Measurements from ENCODE around the gene TMEM221. TPM values are rescaled to one million over a fixed set of nuclear protein-coding genes. Genes with fewer than 3 reads are reported as not detected.

TMEM221 gene
- total RNA-seq, 1 donor from 2014 or later, result not detected

DNA sequence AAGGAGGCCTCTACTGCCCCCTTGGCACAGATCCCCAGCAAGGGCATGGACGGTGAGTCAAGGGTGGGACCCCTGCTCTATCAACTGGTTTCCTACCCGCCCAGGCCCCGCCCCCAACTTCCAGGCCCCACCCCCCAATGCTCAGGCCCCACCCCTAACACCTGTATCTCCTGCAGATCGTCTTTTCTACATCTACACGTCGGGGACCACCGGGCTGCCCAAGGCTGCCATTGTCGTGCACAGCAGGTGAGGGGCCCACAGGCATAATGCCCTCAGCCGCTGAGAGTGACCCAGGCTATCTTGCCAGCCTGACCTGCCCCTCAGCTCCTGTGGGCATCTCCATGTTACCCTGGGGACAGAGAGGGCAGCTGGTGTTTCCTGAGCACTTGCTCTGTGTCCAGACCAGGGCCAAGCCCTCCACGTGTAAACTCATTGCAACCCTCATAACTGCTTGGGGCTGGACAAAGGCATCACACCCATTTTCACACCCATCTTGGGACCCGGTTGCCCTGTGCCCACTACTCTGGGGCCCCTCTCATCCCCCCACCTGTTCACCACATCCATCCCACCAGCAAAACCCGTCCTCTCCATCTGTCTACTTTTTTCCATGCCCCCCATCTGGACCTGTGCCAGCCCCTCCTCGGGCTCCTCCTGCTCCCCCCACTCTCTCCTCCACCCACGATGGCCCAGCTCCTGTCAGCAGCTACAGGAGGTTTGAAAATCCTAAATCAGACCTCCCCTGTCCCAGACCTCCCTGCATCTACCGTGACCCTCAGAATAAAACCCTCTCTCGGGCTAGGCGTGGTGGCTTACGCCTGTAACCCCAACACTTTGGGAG is 39.0 kb upstream of the TMEM221 start:
- H3K27ac Mint-ChIP-seq, result no peak overlapping the region
- no peaks in the 10 kb centered on the region for H3K9me3 Mint-ChIP-seq
- H3K27me3 Mint-ChIP-seq, result no peaks in the 10 kb centered on the region
- peaks cover 13% of the 10 kb centered on the region for H3K4me1 Mint-ChIP-seq
- no peaks in the 10 kb centered on the region for H3K36me3 Mint-ChIP-seq (ENCODE audit: low read depth)
- intact Hi-C loops (cut with micrococcal nuclease), result no loop called here
- CTCF ChIA-PET, result interaction anchor here (2.0 kb wide), 1 partner anchor 9 kb away, joined by 5 read pairs; no protein-coding TSS in a partner anchor
- DNase-seq, result no peak
- no peak for ATAC-seq (ENCODE audit: low read depth)
- no peak overlapping the region for H3K4me3 Mint-ChIP-seq
- POLR2A ChIA-PET, result no interaction called here
- TF ChIP-seq, protein P1, sequence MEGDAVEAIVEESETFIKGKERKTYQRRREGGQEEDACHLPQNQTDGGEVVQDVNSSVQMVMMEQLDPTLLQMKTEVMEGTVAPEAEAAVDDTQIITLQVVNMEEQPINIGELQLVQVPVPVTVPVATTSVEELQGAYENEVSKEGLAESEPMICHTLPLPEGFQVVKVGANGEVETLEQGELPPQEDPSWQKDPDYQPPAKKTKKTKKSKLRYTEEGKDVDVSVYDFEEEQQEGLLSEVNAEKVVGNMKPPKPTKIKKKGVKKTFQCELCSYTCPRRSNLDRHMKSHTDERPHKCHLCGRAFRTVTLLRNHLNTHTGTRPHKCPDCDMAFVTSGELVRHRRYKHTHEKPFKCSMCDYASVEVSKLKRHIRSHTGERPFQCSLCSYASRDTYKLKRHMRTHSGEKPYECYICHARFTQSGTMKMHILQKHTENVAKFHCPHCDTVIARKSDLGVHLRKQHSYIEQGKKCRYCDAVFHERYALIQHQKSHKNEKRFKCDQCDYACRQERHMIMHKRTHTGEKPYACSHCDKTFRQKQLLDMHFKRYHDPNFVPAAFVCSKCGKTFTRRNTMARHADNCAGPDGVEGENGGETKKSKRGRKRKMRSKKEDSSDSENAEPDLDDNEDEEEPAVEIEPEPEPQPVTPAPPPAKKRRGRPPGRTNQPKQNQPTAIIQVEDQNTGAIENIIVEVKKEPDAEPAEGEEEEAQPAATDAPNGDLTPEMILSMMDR (IDR thresholded peaks at IDR 0.05), result no peak

DNA sequence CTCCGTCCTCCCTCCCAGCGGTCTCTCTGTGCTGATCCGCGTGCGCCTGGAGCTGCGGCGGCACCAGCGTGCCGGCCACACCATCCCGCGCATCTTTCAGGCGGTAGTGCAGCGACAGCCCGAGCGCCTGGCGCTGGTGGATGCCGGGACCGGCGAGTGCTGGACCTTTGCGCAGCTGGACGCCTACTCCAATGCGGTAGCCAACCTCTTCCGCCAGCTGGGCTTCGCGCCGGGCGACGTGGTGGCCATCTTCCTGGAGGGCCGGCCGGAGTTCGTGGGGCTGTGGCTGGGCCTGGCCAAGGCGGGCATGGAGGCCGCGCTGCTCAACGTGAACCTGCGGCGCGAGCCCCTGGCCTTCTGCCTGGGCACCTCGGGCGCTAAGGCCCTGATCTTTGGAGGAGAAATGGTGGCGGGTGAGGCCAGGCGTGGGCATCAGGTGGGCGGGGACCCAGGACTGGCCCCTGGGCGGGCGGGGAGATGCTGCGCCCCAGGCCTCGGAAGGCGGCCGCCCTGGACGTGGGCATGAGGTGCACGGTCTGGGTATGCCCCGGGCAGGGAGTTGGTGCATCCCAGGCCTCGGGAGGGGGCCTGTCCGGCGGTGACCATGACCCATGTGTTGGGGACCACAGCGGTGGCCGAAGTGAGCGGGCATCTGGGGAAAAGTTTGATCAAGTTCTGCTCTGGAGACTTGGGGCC is 38.2 kb upstream of the TMEM221 start:
- Mint-ChIP-seq H3K4me3 (no peak overlapping the region), H3K27me3 (no peaks in the 10 kb centered on the region), H3K36me3 (ENCODE audit: low read depth) (no peaks in the 10 kb centered on the region), H3K9me3 (no peaks in the 10 kb centered on the region), H3K4me1 (peaks cover 13% of the 10 kb centered on the region), H3K27ac (no peak overlapping the region)
- intact Hi-C loops (cut with micrococcal nuclease), result no loop called here
- TF ChIP-seq, protein P1 (IDR thresholded peaks at IDR 0.05), result no peak
- CTCF ChIA-PET, result interaction anchor here (2.0 kb wide), 1 partner anchor 10 kb away, joined by 5 read pairs; no protein-coding TSS in a partner anchor
- POLR2A ChIA-PET, result no interaction called here
- DNase-seq (no peak), ATAC-seq (ENCODE audit: low read depth) (no peak)

DNA sequence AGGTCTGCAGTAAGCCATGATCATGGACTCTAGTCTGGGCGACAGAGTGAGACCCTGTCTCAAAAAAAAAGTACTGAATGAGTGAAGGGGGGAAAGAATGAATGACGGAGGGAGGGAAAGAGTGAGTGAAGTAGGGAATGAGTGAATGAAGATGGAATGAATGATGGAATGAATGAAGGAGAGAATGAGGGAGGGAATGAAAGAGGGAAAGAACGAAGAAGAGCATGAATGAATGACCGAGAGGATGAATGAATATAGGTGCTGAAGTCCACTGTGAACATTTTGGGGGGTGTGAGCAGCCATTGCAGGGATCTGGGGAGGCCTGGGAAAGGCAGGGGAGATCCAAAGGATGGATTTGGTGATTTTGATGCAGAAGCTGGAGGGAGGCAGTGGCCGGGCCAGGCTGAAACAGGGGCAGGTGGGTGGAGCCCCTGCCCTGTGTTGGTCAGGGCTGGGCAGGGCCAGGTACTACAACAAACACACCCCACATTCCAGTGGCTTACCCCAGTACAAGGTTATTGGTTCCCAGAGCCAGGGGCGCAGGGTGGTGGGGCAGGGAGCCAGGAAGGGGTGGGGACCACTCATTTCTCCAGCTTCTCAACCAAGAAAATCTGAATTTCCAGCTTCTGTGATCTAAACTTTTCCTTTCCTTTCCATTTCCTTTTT is 36.2 kb upstream of the TMEM221 start:
- H3K4me3 Mint-ChIP-seq, result no peak overlapping the region
- no peaks in the 10 kb centered on the region for H3K9me3 Mint-ChIP-seq
- DNase-seq (no peak), ATAC-seq (ENCODE audit: low read depth) (no peak)
- no peaks in the 10 kb centered on the region for H3K36me3 Mint-ChIP-seq (ENCODE audit: low read depth)
- TF ChIP-seq, protein P1 (IDR thresholded peaks at IDR 0.05), result no peak
- no peaks in the 10 kb centered on the region for H3K27me3 Mint-ChIP-seq
- POLR2A ChIA-PET, result no interaction called here
- intact Hi-C loops (cut with micrococcal nuclease), result no loop called here
- H3K27ac Mint-ChIP-seq, result no peak overlapping the region
- CTCF ChIA-PET, result no interaction called here
- peaks cover 13% of the 10 kb centered on the region for H3K4me1 Mint-ChIP-seq

DNA sequence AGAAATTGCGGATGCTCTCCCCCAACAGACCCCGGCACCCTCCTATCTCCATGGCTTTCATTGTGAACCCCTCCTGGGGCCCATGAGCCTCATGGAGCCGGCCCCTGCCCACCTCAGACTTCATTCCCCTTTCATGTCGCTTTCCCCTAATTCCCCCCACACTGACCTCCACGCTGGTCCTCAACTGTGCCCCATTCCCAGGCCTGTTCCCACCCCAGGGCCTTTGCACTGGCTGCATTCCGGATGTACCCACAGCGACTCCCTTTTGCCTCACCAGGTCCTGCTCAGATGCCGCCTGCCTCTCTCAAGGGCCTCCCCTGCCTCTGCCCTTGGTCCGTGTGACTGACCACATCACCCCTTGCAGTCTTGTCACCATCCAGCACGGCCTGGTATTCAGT is 35.1 kb upstream of the TMEM221 start:
- H3K27ac Mint-ChIP-seq, result no peak overlapping the region
- H3K36me3 Mint-ChIP-seq (ENCODE audit: low read depth), result no peaks in the 10 kb centered on the region
- CTCF ChIA-PET, result no interaction called here
- no peak for ATAC-seq (ENCODE audit: low read depth)
- no peak for DNase-seq
- TF ChIP-seq, protein P1 (IDR thresholded peaks at IDR 0.05), result no peak
- POLR2A ChIA-PET, result interaction anchor here (0.6 kb wide), 1 partner anchor 12 kb away, joined by 4 read pairs; no protein-coding TSS in a partner anchor
- no peaks in the 10 kb centered on the region for H3K27me3 Mint-ChIP-seq
- H3K9me3 Mint-ChIP-seq, result no peaks in the 10 kb centered on the region
- no peak overlapping the region for H3K4me3 Mint-ChIP-seq
- peaks cover 9% of the 10 kb centered on the region for H3K4me1 Mint-ChIP-seq
- intact Hi-C loops (cut with micrococcal nuclease), result no loop called here

Measured in activated B cell treated with CpG ODN at 0.5 μM for 24 hours (primary cell).